Activated CD4-positive, alpha-beta T cell treated with anti-CD3 and anti-CD28 coated beads, Interleukin-2, amount 10 ng/mL, durations not matched to agents 7 days and 5 days (primary cell): Measurements from ENCODE around the gene KIF1C. TPM values are rescaled to one million over a fixed set of nuclear protein-coding genes. Genes with fewer than 3 reads are reported as not detected.

Source experiments
- CTCF ChIA-PET: fragments of 350-600 bp; sonication (Branson Sonifier 250); formaldehyde crosslinking; loops from one replicate; lab custom pipeline; 2021; ENCODE audit warnings: antibody characterized with exemption; lab: Charles Lee
- POLR2A ChIA-PET: fragments of 350-600 bp; sonication (Branson Sonifier 250); formaldehyde crosslinking; loops from one replicate; lab custom pipeline; 2021; ENCODE audit warnings: antibody characterized with exemption; lab: Charles Lee
- DNase-seq: peaks from one replicate; pipeline ENCODE4 v3.0.0-alpha.2; 2020
- H3K27ac Mint-ChIP-seq: one replicate; pipeline ENCODE4 v1.8.0; 2021; ENCODE audit warnings: mild to moderate bottlenecking, moderate library complexity, mixed read lengths
- H3K27me3 Mint-ChIP-seq: one replicate; pipeline ENCODE4 v1.8.0; 2021; ENCODE audit warnings: mixed read lengths
- H3K36me3 Mint-ChIP-seq: one replicate; pipeline ENCODE4 v1.8.0; 2021; ENCODE audit warnings: low read depth, mixed read lengths
- H3K4me1 Mint-ChIP-seq: one replicate; pipeline ENCODE4 v1.8.0; 2021; ENCODE audit warnings: mixed read lengths
- H3K4me3 Mint-ChIP-seq: one replicate; pipeline ENCODE4 v1.8.0; 2021; ENCODE audit warnings: mild to moderate bottlenecking, moderate library complexity, mixed read lengths
- H3K9me3 Mint-ChIP-seq: one replicate; pipeline ENCODE4 v1.8.0; 2021; ENCODE audit warnings: mixed read lengths
- total RNA-seq, 2 experiments: library from RNA; stranded (reverse); gene quantifications; one replicate each; pipeline ENCODE4 v1.2.3, GENCODE V29; 2021

KIF1C gene
- total RNA-seq = 10 to 100 TPM; 36.6 to 48.8 TPM

DNA sequence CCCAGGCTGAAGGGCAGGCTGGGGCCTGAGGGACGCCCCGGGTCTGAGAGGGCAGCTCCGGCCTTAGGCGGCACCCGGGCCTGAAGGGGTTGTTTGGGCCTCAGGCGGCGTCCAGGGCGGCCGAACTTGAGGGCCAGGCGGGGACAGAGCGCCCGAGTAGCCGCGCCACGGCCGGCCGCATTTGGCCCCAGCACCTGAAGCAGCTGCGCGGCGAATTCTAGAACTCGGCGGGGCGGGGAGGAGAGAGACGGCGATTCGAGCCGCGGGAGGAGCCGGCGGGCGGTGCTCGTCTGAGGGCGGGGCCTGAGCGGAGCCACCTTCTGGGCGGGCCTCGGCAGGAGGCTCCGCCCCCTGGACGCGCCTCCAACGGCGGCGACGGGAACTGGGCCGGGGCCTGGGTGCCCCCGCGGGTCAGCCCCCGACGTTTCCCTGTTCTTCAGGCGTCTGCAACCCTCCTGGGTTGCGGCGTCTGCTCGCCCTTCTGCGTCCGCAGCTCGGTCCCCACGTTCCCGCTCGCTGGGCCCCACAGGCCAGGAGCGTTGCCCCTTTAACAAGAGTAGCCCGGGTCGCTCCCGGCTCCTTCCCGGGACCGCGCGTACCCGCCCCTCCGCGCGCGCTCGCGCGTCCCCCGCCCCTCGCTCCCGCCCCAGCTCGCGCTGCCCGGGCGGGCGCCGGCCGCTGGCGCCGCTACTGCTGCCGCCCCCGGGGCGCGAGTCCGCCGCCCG is at the start of gene KIF1C, which contains the start of gene INCA1:
KIF1C (plus strand) TSS at position 649 of the 725 bp plus-strand sequence. CDS start 2,297 bp downstream, outside the sequence.
INCA1 (minus strand) TSS at position 221 of the 725 bp plus-strand sequence. CDS start 3,085 bp downstream, outside the sequence.
- H3K4me1 Mint-ChIP-seq = peaks cover 23% of the 10 kb centered on the region
- ChIA-PET POLR2A (no interaction called here), CTCF (interaction anchor here (0.6 to 1.7 kb wide), 10 partner anchors 9 to 1410 kb away, joined by 3 to 8 read pairs (median 4); partner anchors contain the start of genes CAMTA2 and CHRNE)
- peaks cover 4% of the 10 kb centered on the region for H3K27me3 Mint-ChIP-seq
- H3K36me3 Mint-ChIP-seq = peaks cover 19% of the 10 kb centered on the region
- H3K27ac Mint-ChIP-seq = peak within 1 kb of the TSS; percentile 79
- H3K4me3 Mint-ChIP-seq = peak within 1 kb of the TSS; percentile 86
- peak; percentile 91 for DNase-seq
- H3K9me3 Mint-ChIP-seq = no peaks in the 10 kb centered on the region

DNA sequence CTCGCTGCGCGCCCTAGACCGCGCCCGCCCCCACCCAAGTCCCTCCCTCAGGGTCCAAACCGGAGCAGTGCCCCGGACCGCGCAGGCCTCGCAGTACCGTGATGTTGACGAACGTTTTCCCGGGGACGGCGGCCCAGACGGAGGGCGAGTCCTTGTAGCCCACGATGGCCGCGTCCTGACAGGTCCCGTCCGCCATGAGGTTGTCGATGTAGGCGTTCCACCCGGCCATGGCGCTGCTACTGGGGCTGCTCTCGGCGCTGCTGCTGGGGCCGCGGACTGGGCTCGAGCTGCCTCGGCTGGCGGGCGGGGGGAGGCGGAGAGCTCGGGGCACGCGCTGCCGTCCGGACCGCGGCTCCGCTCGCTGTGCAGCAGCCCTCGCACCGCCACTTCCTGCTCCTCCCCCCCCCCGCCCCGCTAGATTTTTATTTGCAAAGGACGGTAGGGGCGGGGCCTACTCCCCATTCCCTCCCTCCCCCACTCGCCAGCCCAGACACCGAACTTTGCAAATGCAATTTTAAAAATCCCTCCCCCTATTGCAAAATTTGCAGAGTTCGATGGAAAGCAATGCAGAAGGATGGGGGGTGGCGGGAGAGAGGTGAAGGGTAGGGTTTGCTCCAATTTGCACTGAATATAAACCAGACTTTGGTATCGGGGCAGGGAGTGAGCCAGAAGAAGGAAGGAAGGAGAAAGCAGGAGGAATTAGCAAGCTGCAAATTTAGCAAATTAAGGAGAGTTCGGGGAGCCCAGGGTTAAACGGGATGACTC is 49.4 kb upstream of the KIF1C start, which contains the start of gene PFN1:
PFN1 (minus strand) TSS at position 365 of the 765 bp plus-strand sequence; CDS start at position 229, 136 bp downstream.
- Mint-ChIP-seq H3K9me3 (no peaks in the 10 kb centered on the region), H3K27ac (peak within 1 kb of the TSS; percentile 99), H3K4me1 (peaks cover 39% of the 10 kb centered on the region), H3K27me3 (no peaks in the 10 kb centered on the region), H3K36me3 (peaks cover 41% of the 10 kb centered on the region), H3K4me3 (peak within 1 kb of the TSS; percentile 92)
- CTCF ChIA-PET = interaction anchor here (0.8 kb wide), 1 partner anchor 19 kb away, joined by 3 read pairs; the partner anchor contains the start of gene SPAG7
- DNase-seq = peak; percentile 94
- POLR2A ChIA-PET = interaction anchor here (1.4 to 6.2 kb wide), 2 partner anchors 8 to 19 kb away, joined by 10 to 44 read pairs; partner anchors contain the start of genes RNF167, SLC25A11 and SPAG7

DNA sequence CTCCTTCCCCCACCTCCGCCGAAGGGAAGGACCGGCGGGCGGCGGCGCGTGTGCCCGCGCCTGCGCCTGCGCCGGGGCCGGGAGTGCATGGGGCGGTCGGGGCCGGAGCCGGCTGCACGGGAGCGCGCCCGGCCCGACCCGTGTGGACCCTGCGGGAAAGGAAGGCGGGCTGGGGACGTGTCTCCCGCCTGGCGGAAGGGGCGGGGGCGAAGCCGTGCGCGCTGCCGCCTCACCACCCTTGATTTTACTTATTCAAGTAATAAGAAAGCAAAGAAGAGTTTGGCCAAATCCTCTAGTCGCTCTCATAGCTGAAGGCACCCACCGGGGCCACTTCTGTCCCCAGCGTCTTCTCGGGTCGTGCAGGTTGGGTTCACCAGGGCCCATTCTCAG is 48.8 kb upstream of the KIF1C start:
- H3K27me3 Mint-ChIP-seq = no peaks in the 10 kb centered on the region
- POLR2A ChIA-PET = interaction anchor here (1.4 to 6.2 kb wide), 2 partner anchors 9 to 19 kb away, joined by 10 to 44 read pairs; partner anchors contain the start of genes RNF167, SLC25A11 and SPAG7
- peak; percentile 80 for DNase-seq
- no peaks in the 10 kb centered on the region for H3K9me3 Mint-ChIP-seq
- CTCF ChIA-PET = no interaction called here
- peaks cover 39% of the 10 kb centered on the region for H3K36me3 Mint-ChIP-seq
- peak overlapping the region; percentile 99 for H3K27ac Mint-ChIP-seq
- H3K4me3 Mint-ChIP-seq = peak overlapping the region; percentile 92
- H3K4me1 Mint-ChIP-seq = peaks cover 37% of the 10 kb centered on the region

DNA sequence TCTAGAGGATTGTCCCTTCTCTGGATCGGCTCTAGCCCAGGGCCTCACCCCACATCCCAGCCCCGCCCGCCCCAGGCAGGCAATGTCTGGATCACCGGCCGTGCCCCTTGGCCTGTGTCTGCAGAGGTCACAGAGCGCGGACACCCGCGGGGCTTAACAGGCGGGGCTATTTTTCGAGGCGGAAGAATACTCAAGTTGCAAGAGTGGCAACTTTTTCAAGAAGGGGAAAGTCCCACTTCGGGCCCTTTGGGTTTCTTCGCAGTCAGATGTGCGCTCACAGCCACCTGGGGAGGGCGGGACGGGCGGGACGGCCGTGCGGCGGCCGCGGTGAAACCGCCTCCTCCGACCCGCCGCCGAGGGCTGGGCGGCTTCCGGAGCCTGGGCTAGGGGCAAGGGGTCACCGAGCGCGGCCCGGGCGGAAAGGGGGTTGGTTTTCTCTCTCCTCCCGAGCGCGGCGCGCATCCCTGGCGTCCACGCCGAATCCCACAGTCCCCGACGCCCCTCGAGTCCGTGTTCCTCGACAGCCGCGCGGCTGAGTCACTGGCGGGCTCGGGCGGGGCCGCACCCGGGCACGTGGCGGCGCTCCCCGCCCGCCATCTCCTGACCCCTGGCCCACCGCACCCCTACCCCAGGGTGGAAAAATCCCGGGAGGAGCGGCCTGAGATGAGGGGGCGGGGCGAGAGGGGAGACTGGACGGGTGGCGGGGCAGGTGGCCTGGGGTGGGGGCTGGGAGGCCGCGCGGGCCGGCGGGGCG is 48.3 kb upstream of the KIF1C start:
- Mint-ChIP-seq H3K4me3 (peak overlapping the region; percentile 92), H3K27me3 (no peaks in the 10 kb centered on the region), H3K27ac (peak overlapping the region; percentile 93), H3K4me1 (peaks cover 33% of the 10 kb centered on the region), H3K36me3 (peaks cover 33% of the 10 kb centered on the region), H3K9me3 (no peaks in the 10 kb centered on the region)
- peak; percentile 83 for DNase-seq
- POLR2A ChIA-PET = interaction anchor here (1.0 to 6.2 kb wide), 3 partner anchors 10 to 18 kb away, joined by 3 to 44 read pairs (median 10); partner anchors contain the start of genes RNF167, SLC25A11 and SPAG7
- CTCF ChIA-PET = interaction anchor here (1.3 kb wide), 1 partner anchor 18 kb away, joined by 3 read pairs; the partner anchor contains the start of gene SPAG7

DNA sequence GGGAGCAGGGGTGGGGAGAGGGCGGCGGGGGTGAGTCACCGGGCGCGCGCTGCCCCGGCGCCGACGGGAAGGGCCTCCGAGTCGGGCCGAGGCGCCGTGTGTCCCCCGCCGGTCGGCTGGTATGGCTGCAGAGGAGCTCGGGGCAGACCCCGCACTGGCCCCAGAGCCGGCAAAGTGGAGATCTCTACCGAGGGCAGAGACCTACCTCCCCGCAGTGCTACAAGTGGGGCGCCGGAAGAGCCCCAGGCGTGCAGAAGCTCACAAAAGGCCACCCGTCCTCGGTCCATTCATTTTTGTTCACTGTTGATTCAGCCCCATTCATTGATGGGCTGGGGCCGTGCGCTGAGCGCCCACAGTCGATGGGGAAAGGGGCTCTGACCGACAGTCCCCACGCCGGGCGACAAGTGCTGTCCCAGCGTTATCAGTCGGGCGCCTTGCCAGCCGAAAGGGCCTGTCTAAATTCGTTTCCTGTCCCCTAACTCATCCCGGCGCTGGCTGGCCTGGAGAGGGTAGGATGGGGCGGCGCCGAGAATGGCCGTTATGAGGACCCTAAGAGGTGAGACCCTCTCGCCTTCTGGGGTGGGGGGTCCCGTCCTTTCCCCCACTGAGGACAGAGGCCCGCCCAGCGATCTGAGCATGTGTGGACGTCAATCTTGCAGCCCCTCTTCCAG is 47.5 kb upstream of the KIF1C start:
- peaks cover 26% of the 10 kb centered on the region for H3K4me1 Mint-ChIP-seq
- ChIA-PET POLR2A (interaction anchor here (1.0 kb wide), 1 partner anchor 10 kb away, joined by 3 read pairs; the partner anchor contains the start of genes RNF167 and SLC25A11), CTCF (interaction anchor here (1.2 to 2.0 kb wide), 4 partner anchors 13 to 41 kb away, joined by 3 to 5 read pairs (median 4); partner anchors contain the start of gene SPAG7)
- peak overlapping the region; percentile 95 for H3K27ac Mint-ChIP-seq
- no peaks in the 10 kb centered on the region for H3K27me3 Mint-ChIP-seq
- H3K4me3 Mint-ChIP-seq = peak overlapping the region; percentile 78
- DNase-seq = no peak
- H3K9me3 Mint-ChIP-seq = no peaks in the 10 kb centered on the region
- peaks cover 26% of the 10 kb centered on the region for H3K36me3 Mint-ChIP-seq

DNA sequence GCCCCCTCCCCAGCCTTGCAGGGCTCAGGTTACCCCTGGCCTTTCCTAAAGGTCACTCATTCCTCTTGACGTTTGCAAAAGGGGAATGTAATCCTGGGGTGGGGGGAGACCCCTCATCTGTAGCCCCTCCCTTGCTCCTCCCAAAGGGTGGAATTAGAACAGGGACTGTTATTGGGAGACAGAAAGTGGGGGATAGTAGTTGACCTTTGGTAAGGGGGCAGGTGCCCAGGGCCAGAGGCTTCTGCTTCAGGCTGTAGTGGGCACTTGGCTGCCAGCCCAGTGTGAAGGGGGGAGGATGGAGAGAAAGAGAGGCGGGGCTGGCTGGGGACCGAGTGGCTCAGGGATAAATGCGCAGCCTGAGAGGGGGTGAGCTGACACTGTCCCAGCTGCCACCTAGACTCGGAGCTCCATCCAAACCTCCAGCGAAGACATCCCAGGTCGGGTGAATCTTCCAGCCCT is 47.0 kb upstream of the KIF1C start, which contains the start of gene ENO3:
ENO3 (plus strand) TSS at position 374 of the 459 bp plus-strand sequence. CDS start 711 bp downstream, outside the sequence.
- Mint-ChIP-seq H3K4me1 (peaks cover 21% of the 10 kb centered on the region), H3K4me3 (peak within 1 kb of the TSS; percentile 78), H3K27me3 (no peaks in the 10 kb centered on the region), H3K9me3 (no peaks in the 10 kb centered on the region), H3K27ac (peak within 1 kb of the TSS; percentile 95), H3K36me3 (peaks cover 20% of the 10 kb centered on the region)
- DNase-seq = no peak
- POLR2A ChIA-PET = interaction anchor here (1.0 kb wide), 1 partner anchor 11 kb away, joined by 3 read pairs; the partner anchor contains the start of genes RNF167 and SLC25A11
- CTCF ChIA-PET = interaction anchor here (1.2 to 2.0 kb wide), 6 partner anchors 13 to 80 kb away, joined by 3 to 6 read pairs (median 4); partner anchors contain the start of gene SPAG7

DNA sequence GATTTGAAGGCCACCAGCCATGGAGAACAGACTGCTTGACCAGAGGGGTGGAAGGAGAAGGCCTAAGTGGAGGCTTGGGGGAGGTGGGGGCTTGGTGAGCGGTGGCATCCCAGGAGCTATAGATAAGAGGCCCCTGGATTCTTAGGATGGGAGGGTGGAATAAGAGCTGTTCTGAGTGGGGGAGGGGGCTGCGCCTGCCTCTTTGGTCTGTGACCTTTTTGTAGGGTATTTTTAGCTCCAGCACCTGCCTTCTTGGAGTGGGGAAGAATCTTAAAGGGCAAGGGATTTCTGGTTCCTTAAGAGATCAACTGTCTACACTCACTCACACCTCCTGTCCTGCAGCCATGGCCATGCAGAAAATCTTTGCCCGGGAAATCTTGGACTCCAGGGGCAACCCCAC is 46.3 kb upstream of the KIF1C start:
- peak overlapping the region; percentile 95 for H3K27ac Mint-ChIP-seq

DNA sequence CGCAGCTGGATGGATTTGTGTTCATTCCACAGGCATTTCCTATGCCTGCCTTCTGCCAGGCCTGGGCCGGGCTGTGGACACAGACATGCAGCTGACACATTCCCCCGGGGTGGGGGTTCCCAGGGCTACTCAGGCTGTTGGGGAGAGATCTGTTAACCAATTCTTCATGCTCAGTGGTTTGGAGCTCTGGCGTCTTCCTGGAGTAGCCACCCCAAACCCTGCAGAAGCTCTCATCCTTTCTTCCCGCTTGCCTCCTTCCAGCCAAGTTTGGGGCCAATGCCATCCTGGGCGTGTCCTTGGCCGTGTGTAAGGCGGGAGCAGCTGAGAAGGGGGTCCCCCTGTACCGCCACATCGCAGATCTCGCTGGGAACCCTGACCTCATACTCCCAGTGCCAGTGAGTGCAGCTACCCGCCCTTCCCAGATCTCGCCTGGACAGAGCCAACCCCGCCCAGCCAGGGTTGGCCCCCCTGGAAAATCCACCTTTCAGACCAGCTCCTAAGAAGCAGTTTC is 44.2 kb upstream of the KIF1C start:
- ChIA-PET CTCF (interaction anchor here (0.6 to 1.8 kb wide), 6 partner anchors 8 to 150 kb away, joined by 3 to 7 read pairs (median 4); partner anchors contain the start of gene SPAG7), POLR2A (no interaction called here)
- H3K36me3 Mint-ChIP-seq = peaks cover 11% of the 10 kb centered on the region
- no peak for DNase-seq
- no peaks in the 10 kb centered on the region for H3K27me3 Mint-ChIP-seq
- no peak overlapping the region for H3K27ac Mint-ChIP-seq
- no peak overlapping the region for H3K4me3 Mint-ChIP-seq
- H3K9me3 Mint-ChIP-seq = no peaks in the 10 kb centered on the region
- H3K4me1 Mint-ChIP-seq = peaks cover 30% of the 10 kb centered on the region

More for the DNA sequence above, 46.3 kb upstream of the KIF1C start:
- H3K4me3 Mint-ChIP-seq = peak overlapping the region; percentile 78
- ChIA-PET POLR2A (interaction anchor here (1.2 kb wide), 1 partner anchor 16 kb away, joined by 8 read pairs; the partner anchor contains the start of gene SPAG7), CTCF (interaction anchor here (1.1 to 2.0 kb wide), 6 partner anchors 12 to 79 kb away, joined by 3 to 6 read pairs (median 4); partner anchors contain the start of gene SPAG7)
- DNase-seq = no peak
- no peaks in the 10 kb centered on the region for H3K27me3 Mint-ChIP-seq
- H3K9me3 Mint-ChIP-seq = no peaks in the 10 kb centered on the region
- peaks cover 17% of the 10 kb centered on the region for H3K36me3 Mint-ChIP-seq
- peaks cover 27% of the 10 kb centered on the region for H3K4me1 Mint-ChIP-seq

DNA sequence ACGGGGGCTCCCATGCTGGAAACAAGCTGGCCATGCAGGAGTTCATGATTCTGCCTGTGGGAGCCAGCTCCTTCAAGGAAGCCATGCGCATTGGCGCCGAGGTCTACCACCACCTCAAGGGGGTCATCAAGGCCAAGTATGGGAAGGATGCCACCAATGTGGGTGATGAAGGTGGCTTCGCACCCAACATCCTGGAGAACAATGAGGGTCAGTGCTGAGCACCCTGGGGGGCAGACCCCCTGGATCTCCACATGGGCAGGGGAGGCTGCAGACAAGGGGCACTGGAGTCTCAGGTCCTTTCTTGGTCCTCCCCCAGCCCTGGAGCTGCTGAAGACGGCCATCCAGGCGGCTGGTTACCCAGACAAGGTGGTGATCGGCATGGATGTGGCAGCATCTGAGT is 42.7 kb upstream of the KIF1C start:
- Mint-ChIP-seq H3K36me3 (peaks cover 21% of the 10 kb centered on the region), H3K4me3 (no peak overlapping the region), H3K4me1 (peaks cover 30% of the 10 kb centered on the region), H3K9me3 (no peaks in the 10 kb centered on the region), H3K27ac (no peak overlapping the region), H3K27me3 (no peaks in the 10 kb centered on the region)
- no peak for DNase-seq
- POLR2A ChIA-PET = no interaction called here
- CTCF ChIA-PET = interaction anchor here (0.6 kb wide), 1 partner anchor 25 kb away, joined by 3 read pairs; no protein-coding TSS in a partner anchor

DNA sequence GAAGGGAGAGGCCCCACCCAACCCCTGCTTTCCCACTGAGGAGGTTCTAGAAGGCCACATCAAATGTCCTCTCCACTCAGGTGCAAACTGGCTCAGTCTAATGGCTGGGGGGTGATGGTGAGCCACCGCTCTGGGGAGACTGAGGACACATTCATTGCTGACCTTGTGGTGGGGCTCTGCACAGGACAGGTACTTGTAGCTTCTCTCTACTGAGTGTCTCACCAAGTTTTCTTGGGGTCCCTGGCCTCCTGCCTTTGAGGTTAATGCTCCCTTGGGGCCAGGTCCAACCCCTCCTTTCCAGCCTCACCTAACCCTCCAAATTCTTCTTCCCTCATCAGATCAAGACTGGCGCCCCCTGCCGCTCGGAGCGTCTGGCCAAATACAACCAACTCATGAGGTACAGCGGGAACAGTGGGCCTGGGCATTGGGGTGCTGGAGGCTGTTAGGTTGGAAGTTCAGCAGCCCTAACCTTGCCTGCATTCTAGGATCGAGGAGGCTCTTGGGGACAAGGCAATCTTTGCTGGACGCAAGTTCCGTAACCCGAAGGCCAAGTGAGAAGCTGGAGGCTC is 41.2 kb upstream of the KIF1C start:
- H3K27me3 Mint-ChIP-seq = no peaks in the 10 kb centered on the region
- no peaks in the 10 kb centered on the region for H3K9me3 Mint-ChIP-seq
- peaks cover 26% of the 10 kb centered on the region for H3K36me3 Mint-ChIP-seq
- H3K27ac Mint-ChIP-seq = peak overlapping the region; percentile 12
- POLR2A ChIA-PET = interaction anchor here (0.6 kb wide), 1 partner anchor 13 kb away, joined by 3 read pairs; no protein-coding TSS in a partner anchor
- CTCF ChIA-PET = interaction anchor here (0.9 to 1.1 kb wide), 3 partner anchors 9 to 34 kb away, joined by 3 to 5 read pairs (median 3); partner anchors contain the start of gene SPAG7
- peaks cover 15% of the 10 kb centered on the region for H3K4me1 Mint-ChIP-seq
- H3K4me3 Mint-ChIP-seq = no peak overlapping the region
- DNase-seq = peak; percentile 54
